ENCODE results near the gene PPP1R16B.
A peak's percentile ranks its signal among the peaks of the same experiment; 100 is the strongest.

Gene PPP1R16B

GRCh38 chr20:38894091-38894847 lies 88.8 kb downstream of the PPP1R16B start:
- DNase-seq (ENCODE audit: low read depth): peak; percentile 8
- TF ChIP-seq, protein P1, sequence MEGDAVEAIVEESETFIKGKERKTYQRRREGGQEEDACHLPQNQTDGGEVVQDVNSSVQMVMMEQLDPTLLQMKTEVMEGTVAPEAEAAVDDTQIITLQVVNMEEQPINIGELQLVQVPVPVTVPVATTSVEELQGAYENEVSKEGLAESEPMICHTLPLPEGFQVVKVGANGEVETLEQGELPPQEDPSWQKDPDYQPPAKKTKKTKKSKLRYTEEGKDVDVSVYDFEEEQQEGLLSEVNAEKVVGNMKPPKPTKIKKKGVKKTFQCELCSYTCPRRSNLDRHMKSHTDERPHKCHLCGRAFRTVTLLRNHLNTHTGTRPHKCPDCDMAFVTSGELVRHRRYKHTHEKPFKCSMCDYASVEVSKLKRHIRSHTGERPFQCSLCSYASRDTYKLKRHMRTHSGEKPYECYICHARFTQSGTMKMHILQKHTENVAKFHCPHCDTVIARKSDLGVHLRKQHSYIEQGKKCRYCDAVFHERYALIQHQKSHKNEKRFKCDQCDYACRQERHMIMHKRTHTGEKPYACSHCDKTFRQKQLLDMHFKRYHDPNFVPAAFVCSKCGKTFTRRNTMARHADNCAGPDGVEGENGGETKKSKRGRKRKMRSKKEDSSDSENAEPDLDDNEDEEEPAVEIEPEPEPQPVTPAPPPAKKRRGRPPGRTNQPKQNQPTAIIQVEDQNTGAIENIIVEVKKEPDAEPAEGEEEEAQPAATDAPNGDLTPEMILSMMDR (conservative IDR thresholded peaks at IDR 0.05; ENCODE audit: low read depth, low read length): no peak
- no peak overlapping the region for H3K4me3 ChIP-seq (ENCODE audit: low read depth, low read length)

DNA sequence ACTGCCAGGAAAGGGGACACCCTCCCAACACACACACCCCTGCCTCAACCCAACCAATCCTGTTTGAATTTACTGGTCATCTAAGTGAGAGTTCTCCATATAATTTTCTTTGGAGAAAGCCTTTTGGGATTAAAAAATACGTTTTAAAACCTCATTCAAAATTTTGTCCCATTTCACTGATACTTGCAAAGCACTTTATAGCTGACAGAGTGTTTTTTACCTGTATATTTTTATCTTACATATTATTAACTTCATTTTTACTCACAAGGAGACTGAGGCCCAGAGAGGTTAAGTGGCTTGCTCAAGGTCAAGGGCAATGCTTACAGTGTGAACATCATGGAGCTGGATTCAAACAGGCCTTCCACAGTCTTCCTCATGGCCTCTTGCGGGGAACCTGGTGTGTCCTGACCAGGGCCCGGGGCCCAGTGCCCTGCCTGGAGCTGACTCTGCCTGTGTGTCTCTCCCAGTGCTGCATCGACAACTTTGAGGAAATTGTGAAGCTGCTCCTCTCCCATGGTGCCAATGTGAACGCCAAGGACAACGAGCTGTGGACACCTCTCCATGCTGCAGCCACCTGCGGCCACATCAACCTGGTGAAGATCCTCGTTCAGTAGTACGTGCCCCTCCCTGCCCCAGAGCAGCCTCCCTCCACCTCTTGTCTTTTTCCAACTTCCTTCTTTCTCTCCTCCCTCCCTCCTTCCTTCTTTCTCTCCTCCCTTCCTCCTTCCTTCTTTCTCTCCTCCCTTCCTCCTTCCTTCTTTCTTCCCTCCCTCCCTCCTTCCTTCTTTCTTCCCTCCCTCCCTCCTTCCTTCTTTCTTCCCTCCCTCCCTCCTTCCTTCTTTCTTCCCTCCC lies 89.8 kb downstream of the PPP1R16B start:
- no peak for DNase-seq (ENCODE audit: low read depth)
- H3K4me3 ChIP-seq (ENCODE audit: low read depth, low read length): no peak overlapping the region
- TF ChIP-seq, protein P1 (conservative IDR thresholded peaks at IDR 0.05; ENCODE audit: low read depth, low read length): no peak

GRCh38 chr20:38896009-38896594 lies 90.6 kb downstream of the PPP1R16B start:
- no peak overlapping the region for H3K4me3 ChIP-seq (ENCODE audit: low read depth, low read length)
- TF ChIP-seq, protein P1 (conservative IDR thresholded peaks at IDR 0.05; ENCODE audit: low read depth, low read length): no peak
- no peak for DNase-seq (ENCODE audit: low read depth)

GRCh38 chr20:38897267-38897666 lies 91.8 kb downstream of the PPP1R16B start:
- no peak for DNase-seq (ENCODE audit: low read depth)
- TF ChIP-seq, protein P1 (conservative IDR thresholded peaks at IDR 0.05; ENCODE audit: low read depth, low read length): no peak
- no peak overlapping the region for H3K4me3 ChIP-seq (ENCODE audit: low read depth, low read length)

GRCh38 chr20:38900606-38901005 lies 95.1 kb downstream of the PPP1R16B start:
- TF ChIP-seq, protein P1 (conservative IDR thresholded peaks at IDR 0.05; ENCODE audit: low read depth, low read length): no peak
- no peak overlapping the region for H3K4me3 ChIP-seq (ENCODE audit: low read depth, low read length)
- DNase-seq (ENCODE audit: low read depth): no peak

DNA sequence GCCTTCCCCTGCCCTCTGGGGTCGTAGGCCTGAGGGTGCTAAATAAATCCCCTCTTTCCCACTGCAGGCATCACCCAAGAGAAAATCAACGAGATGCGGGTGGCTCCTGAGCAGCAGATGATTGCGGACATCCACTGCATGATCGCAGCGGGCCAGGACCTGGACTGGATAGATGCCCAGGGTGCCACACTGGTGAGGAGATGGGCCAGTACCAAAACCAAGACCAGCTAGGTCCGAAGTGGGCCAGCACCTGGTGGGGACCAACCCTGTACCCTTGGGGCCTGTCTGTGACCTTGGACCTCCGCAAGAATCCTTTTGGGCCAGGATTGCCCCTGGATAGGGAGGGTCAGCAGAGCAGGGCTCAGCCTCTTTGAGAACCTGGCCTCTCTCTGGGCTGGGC lies 97.1 kb downstream of the PPP1R16B start:
- TF ChIP-seq, protein P1 (conservative IDR thresholded peaks at IDR 0.05; ENCODE audit: low read depth, low read length): no peak
- no peak for DNase-seq (ENCODE audit: low read depth)
- H3K4me3 ChIP-seq (ENCODE audit: low read depth, low read length): no peak overlapping the region
